ENCODE data around the gene MYO18B. TPM values are rescaled to one million over a fixed set of nuclear protein-coding genes. Genes with fewer than 3 reads are reported as not detected.

The MYO18B gene, protein sequence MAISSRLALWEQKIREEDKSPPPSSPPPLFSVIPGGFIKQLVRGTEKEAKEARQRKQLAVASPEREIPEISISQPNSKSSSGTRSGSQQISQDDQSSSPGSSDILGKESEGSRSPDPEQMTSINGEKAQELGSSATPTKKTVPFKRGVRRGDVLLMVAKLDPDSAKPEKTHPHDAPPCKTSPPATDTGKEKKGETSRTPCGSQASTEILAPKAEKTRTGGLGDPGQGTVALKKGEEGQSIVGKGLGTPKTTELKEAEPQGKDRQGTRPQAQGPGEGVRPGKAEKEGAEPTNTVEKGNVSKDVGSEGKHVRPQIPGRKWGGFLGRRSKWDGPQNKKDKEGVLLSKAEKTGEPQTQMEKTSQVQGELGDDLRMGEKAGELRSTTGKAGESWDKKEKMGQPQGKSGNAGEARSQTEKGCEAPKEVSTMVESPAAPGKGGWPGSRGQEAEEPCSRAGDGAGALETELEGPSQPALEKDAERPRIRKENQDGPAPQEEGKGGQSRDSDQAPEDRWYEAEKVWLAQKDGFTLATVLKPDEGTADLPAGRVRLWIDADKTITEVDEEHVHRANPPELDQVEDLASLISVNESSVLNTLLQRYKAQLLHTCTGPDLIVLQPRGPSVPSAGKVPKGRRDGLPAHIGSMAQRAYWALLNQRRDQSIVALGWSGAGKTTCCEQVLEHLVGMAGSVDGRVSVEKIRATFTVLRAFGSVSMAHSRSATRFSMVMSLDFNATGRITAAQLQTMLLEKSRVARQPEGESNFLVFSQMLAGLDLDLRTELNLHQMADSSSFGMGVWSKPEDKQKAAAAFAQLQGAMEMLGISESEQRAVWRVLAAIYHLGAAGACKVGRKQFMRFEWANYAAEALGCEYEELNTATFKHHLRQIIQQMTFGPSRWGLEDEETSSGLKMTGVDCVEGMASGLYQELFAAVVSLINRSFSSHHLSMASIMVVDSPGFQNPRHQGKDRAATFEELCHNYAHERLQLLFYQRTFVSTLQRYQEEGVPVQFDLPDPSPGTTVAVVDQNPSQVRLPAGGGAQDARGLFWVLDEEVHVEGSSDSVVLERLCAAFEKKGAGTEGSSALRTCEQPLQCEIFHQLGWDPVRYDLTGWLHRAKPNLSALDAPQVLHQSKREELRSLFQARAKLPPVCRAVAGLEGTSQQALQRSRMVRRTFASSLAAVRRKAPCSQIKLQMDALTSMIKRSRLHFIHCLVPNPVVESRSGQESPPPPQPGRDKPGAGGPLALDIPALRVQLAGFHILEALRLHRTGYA (N-terminal part only)
- total RNA-seq (2013), result 0.06 TPM
- polyA plus RNA-seq (not detected), polyA minus RNA-seq (under 0.01 TPM in 1 of 2 replicates, not detected in the other), total RNA-seq (0 to 2.5 (median 0.16) reads per million in 11 experiments)

DNA sequence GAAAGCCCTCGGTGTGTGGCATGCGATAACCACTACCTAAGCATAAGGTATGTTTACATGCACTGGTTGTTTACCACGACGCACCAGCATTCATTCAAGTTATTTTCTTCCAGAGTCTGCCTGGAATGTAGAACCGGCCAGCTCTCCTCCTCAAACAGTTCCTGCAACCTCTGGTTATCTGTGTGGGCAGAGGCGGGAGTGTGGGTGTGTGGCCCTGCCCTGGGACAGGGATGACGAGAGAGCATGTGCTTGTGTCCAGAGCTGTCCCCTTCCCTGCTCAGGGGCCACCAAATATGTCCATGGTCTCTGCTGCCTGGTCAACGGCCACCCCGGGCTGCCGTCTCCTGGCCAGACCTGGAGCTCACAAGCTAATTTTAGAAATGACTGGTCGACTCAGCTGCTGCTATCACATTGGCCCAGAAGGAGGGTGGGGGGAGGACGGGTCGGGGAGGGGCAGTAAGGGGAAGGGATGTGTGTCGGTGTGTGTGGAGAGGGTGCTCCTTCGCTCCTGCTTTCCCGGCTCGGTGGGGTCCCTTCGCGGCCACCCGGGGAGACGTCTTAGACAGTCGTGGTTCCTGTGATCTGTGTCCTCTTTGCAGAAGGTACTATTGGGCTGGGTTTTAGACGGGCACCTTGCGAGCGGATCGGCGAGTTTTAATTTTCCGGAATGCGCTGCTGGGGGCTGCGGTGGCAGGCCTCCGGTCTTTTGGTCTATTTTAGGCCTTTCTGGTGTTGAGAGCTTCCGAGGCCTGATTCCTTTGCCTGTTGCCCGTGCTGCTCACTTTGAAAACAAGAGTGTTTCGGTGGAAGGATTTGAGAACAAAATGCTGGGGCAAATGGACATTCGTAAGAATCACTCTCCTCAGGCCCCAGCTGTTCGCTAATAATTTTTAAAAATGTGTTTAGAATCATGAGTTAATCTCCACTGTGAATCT is at the start of gene MYO18B:
TSS of gene MYO18B (plus strand) at position 497 of the 935 bp plus-strand sequence. CDS start 18,905 bp downstream, outside the sequence.
- Mint-ChIP-seq H3K4me3 (no peak within 1 kb of the TSS), H3K27ac (no peak within 1 kb of the TSS), H3K27me3 (ENCODE audit: low read depth in 3 of 3) (peaks cover 2 to 7% (median 2%) of the 10 kb centered on the region in 3 donors), H3K4me1 (no peaks in the 10 kb centered on the region), H3K9me3 (no peaks in the 10 kb centered on the region), H3K36me3 (no peaks in the 10 kb centered on the region)
- Histone ChIP-seq H2AFZ (ENCODE audit: insufficient read depth, low read depth, low read length, poor library complexity, severe bottlenecking) (no peak within 1 kb of the TSS), H3K79me2 (ENCODE audit: insufficient read depth, low read length) (no peaks in the 10 kb centered on the region), H3K4me1 (ENCODE audit: control insufficient read depth in 1 of 2, insufficient read depth in 2 of 2, low read length in 2 of 2) (no peaks in the 10 kb centered on the region), H3K9me3 (replicated peaks in 1 of 2; ENCODE audit: control insufficient read depth in 1 of 2, insufficient read depth in 1 of 2, low read length in 2 of 2) (no peaks in the 10 kb centered on the region), H4K20me1 (ENCODE audit: insufficient read depth, low read length) (no peaks in the 10 kb centered on the region), H3K36me3 (replicated peaks in 1 of 2; ENCODE audit: control insufficient read depth in 1 of 2, insufficient read depth in 2 of 2, low read length in 2 of 2) (no peaks in the 10 kb centered on the region), H3K9ac (ENCODE audit: insufficient read depth, low read length, poor library complexity, severe bottlenecking) (no peak within 1 kb of the TSS), H3K4me2 (replicated peaks; ENCODE audit: extremely low read depth, low read length, poor library complexity, severe bottlenecking) (no peak within 1 kb of the TSS), H3K4me3 (replicated peaks in 1 of 3; ENCODE audit: low read depth in 2 of 3, low read length in 3 of 3) (no peak within 1 kb of the TSS), H3K27ac (ENCODE audit: low read depth in 1 of 2, low read length in 2 of 2) (no peak within 1 kb of the TSS), H3K27me3 (ENCODE audit: control insufficient read depth in 2 of 2, insufficient read depth in 2 of 2, low read length in 2 of 2) (no peaks in the 10 kb centered on the region)
- no peak for DNase-seq
- WGBS (ENCODE audit: insufficient coverage), result 83% methylated on average over 17 of the region's 36 CpGs
- no peak for TF ChIP-seq CTCF (IDR thresholded peaks at IDR 0.05)
- intact Hi-C loops (cut with micrococcal nuclease), result loop anchor here in 1 of 2 donors (10.0 kb wide), 1 partner anchor 63 kb away; no protein-coding TSS in a partner anchor
